Stimulated activated CD8-positive, alpha-beta memory T cell treated with anti-CD3 and anti-CD28 coated beads, Interleukin-12 subunit alpha, Interleukin-12 subunit beta, amount 100 ng/mL, for 4 hours (primary cell): Measurements from ENCODE around the gene ULK2.

Source experiments
- DNase-seq: peaks from one replicate; pipeline ENCODE4 v3.0.0-alpha.2; 2020; ENCODE audit warnings: low read depth

ULK2 gene

DNA sequence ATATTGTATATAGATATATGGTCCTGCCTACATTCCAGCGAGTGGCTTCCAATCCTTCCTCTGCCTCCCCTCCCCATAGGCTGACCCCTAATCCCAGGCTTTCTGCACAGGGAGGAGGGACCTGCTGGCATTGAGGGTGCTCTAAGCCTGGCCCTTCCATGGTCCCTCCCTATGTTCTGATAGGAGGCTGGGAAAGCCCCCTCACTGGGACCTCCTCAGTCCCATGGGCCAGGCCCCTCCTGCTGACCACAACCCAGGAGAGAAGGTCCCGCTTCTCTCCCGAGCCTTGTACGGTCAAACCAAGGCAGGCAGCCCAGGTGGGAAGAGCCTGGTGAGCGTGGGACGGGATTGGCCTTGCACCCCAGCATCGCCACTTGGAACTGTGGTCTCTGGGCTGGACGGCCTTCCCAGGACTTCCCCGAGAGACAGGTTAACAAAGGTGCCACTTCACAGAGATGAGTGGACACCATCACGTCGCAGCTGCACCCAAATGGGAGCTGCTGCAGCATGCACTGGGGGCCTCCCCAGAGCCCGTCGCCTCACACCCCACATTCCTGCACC lies 120.5 kb downstream of the ULK2 start:
- DNase-seq: no peak

DNA sequence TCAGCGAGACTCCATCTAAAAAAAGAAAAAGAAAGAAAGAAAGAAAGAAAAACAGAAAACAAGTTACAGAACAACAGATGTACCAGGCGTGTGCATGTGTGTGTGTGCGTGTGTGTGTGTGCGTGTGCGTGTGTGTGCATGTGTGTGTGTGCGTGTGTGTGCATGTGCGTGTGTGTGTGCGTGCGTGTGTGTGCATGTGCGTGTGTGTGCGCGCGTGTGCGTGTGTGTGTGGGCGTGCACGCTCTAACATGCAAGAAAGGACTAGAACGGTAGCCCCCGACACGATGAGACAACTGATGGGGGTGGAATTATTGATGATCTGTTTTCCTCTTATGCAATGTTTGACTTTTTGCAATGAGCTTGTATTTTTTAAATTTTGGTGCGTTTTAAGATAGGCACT lies 121.2 kb downstream of the ULK2 start:
- no peak for DNase-seq

DNA sequence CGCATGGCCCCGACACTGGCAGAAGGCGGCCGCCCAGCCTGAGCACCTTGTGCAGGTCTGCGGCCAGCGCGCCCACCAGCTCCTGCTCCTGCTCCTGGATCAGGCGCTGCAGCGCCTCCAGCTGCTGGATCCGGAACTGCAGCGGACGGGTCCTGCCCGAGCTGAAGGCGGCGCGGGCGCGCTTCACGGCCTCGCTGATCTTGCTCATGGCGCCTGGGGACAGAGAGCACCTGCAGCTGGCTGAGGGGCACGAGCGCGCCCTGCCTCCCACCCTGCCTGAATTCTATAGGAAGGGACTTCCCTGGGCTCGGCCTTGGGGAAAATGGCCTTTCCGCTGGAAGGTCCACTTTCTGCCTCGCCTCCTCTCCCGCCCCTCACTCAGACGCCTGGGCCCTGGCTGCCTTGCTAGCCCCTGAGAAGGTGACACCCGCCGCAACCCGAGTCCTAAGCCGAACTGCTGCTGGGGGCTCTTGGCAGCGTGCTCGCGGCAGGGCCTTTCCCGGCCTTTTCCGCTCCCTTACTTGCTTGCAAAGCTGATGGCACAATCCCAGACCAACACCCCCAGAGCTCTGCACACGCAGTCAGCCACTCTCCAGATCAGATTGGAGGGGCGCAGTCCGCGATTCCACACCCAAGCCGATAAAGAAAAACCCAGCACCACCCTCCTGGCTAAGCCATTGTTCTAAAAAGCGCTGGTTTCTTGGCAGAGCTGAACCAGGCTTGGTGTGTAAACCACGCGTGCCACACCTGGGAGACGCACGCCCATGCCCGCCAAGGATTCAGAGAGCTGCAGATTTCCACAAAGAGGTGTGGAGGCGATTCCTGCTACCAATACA lies 122.6 kb downstream of the ULK2 start:
- peak; percentile 70 for DNase-seq

DNA sequence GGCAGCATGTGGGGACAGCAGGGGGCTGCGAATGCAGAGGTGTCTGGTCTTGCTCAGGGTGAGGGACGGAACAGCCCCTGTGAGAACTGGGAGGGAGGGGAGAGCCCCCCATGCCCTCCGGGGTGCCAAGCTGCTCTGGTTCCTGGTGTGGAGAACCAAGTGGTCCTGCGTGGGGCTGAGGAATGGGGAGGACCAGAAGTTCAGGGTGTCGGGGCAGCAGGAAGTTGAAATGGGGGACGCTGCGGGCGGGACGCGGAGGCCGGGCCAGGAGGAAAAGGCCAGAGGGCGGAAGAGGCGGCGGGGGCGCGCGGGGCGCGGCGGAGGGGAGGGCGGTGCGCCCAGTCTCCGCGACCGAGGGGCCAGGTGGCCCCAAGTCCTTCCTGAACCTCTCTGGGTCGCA lies 123.2 kb downstream of the ULK2 start:
- no peak for DNase-seq

DNA sequence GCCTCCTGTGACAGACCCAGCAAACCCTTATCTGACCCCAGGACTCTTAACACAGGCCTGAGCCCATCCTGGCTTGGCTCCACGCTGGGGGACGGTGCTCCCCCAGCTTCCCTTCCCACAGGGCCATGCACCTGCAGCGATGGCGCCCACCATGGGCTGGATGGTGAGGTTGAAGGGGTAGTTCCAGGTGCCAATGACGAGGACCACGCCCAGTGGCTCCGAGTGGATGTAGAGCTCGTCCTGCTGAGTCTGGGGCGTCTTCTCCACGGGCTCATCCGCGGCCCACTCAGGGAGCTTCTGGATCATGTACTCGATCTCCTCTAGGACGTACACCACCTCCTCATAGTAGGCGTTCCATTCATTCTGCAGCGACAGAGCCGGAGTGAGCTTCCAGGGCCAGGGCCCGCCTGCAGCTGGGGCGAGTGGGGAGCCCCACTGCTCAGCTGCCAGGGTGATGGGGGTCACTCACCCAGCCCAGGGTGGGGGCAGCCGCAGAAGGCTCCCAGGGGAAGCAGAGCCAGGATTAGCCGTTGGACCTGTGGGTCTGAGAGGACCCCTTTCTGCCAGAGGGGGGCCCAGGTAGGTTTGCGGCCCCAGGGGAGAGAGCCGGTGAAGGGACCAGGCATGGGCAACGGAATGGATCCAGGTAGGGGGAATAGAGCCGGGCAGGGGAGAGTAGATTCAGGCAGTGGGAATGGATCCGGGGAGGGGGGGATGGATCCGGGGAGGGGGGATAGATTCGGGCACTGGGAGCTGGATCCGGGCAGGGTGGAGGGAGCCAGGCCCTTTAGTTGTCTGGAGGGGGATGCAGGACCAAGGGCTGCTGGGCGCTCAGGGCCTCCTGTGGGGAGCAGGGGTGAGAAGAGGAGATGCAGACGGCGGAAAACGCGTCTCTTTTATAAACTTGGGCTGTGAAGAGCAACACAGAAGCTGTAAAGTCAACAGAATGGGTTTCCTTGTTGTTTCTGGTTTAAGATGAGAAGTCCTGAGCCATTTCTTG lies 124.3 kb downstream of the ULK2 start:
- no peak for DNase-seq

DNA sequence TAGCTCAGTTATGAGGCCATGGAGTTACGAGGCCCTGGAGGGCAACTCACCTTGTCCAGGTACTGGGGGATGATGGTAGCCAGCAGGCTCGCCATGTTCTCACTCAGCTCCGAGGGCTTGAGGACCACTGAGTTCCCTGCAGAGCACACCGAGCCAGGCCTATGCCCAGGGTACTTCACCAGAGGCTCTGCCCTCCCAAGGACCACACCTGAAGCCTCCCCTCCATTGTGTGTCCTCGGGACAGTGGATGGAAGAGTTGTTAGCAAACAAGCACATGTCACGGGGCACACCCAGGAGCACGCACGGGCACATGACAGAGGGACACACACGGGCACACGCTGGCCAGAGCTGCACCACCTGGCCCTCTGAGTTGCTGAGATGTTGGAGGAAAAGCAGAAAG lies 125.2 kb downstream of the ULK2 start:
- DNase-seq: no peak

DNA sequence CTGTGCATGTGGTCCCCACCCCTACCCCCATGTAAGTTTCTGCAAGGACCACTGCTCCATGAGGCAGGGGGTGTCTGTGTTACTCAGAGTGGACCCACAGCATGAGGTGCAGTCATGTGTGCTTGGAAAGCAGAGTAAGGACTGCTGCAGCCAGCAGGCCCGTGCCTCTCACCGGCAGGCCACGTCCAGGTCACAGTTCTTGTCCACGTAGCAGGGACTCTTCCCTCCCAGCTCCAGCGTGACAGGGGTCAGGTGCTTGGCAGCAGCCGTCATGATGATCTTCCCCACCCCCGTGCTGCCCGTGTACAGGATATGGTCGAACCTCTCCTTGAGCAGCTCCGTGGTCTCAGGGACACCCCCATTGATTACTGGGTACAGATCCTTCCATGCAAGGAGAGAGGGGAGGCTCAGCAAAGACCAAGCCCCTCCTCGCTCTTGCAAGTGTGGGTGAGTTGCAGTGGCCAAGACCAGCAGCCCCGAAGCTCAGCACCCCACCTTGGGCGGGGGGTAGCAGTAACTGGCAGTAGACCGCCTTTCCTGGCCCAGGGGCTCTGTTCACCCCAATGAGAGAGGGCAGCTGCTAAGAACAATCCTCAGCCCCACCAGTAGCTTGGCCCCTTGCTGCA lies 125.8 kb downstream of the ULK2 start:
- DNase-seq: no peak

DNA sequence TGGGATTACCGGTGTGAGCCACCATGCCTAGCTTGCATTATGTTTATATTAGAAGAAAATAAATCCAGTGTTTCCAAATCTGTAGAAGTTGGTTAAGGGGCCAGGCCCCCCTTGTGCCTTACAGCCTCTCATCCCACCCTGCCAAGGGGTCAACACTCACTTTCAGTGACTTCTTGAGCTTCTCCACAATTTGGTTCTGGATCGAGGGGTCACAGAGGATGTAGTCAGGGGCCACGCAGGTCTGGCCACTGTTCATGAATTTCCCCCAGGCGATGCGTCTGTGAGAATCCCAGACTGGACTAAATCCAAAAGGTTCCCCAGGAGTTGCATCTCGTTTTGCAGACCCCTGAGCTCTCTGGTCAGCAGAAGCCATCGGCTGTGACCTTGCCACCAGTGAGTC lies 126.8 kb downstream of the ULK2 start:
- no peak for DNase-seq

DNA sequence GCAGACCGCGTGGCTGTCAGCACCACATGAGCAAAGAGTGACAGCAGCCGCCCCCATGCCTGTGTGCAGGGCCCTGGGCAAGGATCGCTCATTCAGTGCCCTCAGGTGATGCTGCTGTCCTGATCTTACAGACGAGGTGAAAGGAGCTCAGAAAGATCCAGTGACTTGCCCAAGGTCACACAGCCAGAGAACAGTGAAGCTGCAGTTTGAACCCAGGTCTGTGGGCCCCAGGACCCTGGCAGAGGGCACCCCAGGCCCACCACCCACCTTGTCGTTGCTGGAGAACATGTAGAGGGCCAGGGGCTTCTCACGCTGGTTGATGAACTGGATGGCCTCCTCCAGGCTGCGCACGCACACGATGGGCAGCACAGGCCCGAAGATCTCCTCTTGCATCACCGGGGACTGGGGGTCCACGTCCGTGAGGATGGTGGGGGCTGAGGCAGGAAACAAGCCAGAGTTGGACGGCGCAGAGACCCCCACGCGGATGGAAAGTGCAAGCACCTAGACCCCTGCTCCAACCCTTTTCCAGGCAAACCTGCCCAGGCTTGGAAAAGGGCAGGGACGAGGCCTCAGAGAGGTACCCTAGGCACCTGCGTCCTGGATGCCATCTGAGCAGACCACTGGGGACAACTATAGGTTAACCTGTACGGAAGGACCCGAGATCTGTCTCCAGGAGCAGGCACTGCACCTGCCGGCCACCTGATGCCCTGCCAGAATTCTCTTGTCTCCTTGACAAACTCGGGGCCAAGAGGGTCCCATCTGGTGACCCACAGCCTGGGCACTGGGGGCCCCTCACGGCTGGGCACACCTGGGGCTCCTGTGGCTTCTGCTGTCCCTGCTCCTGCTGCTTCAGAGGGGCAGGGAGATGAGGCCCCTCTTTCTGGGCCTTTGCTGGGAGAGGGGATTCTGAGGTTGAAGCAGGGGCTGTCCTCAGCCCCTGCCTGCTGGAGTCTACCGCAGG lies 128.2 kb downstream of the ULK2 start:
- no peak for DNase-seq

DNA sequence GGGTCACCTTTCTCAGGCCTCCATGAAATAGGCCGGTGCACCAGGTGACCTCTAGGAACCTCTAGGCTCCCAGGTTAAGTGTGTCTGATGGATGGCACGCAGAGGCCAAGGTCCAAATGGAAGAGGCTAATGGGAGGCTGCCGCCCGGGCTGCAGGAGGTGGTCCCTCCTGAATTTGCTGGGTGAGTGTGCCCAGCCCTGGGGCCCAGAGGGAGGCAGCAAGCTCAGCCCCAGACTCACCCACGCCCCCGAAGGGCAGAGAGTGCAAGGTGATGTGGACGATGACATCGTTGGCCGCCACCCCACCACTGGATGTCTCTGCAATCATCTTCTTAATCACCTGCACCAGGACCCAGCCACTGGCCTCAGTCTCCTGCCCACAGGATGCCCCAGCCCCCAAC lies 129.0 kb downstream of the ULK2 start:
- no peak for DNase-seq

DNA sequence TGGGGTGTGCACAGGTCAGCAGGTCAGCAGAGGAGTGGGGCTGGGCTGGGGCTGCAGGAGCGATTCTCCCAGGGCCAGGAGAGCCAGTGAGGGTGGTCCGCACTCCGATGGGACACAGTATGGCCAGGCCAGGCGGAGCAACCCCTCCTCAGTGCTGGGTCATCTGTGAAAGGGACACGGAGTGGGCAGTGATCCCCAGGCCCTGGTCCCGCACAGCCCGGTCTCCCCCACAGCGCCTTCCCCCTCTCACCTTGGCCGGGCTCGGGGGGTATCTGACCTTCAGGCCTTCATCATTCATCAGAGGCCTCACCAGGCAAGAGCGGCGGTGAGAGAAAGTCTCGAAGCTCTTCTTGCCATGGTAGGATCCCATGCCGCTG lies 129.7 kb downstream of the ULK2 start:
- no peak for DNase-seq

DNA sequence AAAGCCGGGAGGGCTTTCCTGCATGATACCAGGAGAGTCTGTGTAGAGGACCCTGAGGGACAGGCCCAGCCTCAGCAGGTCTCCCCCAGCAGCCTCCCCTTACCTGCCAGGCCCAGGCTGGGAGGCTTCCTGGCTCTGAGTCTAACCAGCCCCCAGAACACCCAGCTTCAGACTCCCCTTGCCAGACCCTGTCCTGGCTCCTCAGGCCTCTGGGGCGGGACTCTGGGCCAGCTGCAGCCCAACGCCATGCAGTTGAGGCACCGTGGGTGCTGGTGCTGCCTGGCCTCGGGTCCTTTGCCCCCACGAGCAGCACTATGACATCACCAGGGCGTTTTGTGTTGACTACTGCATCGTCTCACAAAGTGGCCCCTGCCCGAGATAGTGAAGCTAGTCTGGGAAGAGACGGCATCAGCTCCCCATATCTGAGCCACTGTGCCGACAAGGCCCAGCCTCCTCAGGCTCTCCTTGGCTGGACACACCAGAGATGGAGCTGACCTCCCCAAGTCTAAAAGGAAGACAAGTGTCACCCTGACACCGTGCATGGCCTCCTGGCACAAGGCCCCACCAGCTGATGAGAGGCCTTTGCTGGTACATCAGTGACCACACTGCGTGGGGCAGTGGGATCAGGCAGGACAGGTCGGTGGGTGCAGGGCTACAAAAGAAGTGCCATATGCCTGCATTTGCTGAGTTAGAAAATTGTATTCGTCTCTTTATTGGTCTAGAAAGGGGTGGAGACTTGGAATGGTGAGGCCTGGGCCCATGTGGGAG lies 130.2 kb downstream of the ULK2 start:
- no peak for DNase-seq

DNA sequence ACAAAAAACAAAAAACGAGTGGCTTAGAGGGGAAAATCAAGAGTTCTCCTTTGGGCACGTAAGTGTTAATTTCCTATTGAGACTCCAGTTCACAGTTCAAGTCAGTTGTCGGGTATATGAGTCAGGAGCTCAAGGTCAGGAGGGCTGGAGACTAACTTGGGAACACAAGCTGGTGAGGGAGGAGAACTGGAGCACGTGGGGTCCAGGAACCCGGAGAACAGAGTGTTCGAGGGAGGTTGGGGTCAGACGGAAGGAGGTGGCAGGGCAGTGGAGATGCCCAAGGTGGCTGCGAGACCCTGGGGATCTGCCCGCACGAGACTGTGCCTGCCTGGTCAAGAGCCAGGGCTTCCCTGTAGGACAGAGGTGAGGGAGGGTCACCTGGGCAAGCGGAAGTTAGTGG lies 131.7 kb downstream of the ULK2 start:
- no peak for DNase-seq

DNA sequence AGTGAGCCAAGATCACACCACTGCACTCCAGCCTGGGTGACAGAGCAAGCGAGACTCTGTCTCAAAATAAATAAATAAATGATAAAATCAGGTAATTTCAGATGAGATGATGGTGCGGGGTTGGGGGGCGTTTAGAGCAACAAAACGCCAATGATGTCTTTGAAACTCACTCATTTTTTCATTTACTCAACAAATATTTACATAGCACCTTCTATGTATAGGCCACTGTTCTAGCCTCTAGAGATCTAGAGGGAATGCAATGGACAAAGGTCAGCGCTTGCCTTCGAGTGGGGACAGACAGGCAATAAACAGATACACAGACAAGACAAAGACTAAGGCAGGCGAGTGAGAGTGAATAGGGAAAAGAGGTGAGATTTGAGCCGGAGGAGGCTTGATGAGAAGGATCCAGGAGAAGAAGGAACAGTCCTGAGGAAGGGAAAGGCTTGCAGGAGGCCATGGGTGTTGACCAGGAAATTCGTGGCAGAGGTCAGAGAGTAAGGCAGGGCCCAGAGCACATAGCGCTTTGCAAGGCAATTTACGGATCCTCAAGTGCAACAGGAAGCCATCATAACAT lies 133.7 kb downstream of the ULK2 start:
- no peak for DNase-seq

DNA sequence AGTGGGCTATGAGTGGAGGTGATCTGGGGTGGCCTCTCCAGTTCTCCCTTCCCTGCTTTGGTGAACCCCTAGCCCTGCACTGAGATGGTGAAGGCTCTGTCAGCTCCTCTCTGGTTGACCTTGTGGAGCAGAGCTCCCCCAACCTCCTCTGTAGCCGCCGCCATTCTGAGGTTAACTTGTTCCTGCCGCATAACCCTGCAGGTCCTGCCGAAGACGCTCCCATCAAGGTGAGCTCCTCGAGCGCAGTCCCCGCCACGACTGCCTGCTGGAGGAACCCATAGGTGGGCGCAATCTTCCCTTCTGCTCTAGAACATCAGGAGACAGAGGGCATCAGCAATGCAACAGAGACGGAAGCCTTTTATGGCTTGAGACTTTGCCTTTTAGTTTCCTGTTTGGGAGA lies 136.1 kb downstream of the ULK2 start:
- DNase-seq: no peak

DNA sequence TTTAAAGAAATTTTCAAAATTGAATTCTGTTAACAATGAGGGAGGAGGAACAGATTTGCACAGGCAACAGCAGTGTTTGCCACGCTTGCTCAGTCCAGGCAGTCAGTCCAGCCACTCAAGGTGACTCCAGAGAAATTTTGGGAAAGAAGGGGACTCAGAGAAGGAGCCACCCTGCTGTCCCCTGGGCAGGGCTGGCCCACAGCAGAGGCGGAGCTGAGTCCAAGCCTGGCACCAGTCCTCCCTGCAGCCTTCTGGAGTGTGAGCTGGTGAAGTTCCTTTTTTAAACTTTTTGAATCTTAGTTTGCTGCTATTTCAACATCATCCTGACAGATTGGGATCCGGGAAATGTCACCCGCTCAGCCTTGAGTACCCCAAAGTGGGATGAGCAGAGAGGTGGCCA lies 136.9 kb downstream of the ULK2 start:
- no peak for DNase-seq

DNA sequence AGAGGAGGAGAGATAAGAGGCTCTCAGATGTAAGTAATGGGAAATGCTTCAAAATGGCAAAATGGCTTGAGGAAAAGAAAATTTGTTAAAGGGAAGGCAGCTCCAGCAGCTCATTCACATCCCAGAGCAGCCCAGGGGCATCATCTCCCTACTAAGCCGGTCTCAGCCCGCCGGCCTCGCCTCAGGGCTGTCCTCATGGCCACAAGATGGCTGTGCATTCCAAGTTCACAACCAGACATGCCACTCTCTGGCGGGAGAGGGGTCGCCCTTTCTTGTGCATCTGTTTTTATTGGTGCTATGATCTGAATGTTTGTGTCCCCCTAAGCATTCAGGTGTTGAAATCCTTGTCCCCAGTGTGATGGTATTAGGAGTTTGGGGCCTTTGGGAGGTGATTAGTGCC lies 137.8 kb downstream of the ULK2 start:
- no peak for DNase-seq

DNA sequence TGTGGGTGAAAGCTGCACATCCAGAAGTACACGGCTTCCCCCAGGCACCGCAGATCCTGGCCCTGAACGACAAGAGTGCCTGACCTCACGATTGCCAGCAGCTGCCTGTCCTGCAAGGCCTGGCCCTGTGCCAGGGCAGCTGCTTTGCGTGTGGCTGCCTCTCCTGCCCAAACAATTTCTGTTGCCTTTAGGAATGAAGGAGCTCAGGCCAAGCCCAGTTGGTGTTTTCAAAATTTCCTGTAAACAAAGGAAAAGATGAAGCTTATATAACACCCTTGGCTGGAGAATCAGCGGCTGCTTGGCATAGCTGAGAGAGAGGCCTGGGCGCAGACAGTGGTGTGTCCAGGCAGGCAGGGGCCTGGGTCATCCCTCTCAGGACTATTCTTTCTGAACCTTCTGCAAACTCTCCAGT lies 139.6 kb downstream of the ULK2 start:
- DNase-seq: no peak

DNA sequence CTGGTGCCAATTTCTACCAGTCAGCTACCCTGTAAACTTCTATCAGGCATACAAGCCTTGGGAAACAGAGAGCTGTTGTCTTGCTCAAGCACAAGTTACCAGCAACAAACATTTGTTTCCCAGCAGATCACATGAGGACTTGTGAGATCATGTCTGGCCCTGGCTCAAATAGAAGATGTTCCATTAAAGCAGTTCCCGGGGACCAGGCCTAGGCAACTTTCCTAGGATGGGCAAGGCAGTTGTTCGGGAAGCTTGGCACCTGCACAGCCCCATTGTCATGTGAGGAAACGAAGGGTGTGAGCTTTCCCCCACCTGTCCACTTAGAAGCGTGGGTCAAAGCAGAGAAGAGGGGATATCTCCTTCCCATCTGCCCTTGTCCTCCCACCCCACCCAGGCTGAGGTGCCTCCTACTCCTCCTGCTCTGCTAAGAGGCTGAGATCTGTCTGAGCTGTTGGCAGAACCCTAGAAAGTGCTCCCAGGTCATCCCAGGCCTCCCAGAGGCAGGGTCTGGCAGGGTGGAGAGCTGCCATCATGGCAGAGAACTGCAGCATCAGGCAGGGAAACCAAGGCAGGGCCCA lies 140.1 kb downstream of the ULK2 start:
- no peak for DNase-seq
